Esophagus squamous epithelium (tissue), 4 donors: ENCODE data around the gene BUD13.

Source experiments
- CTCF ChIP-seq, 6 experiments: fragments of 450-650 bp in 4 of 6; fragments of 200-600 bp in 2 of 6; sonication (generic) in 2 of 6; IDR thresholded peaks; one replicate each; pipeline ENCODE4 v1.5.1; 2016 to 2019; ENCODE audit warnings: antibody characterized with exemption in 6 of 6, mild to moderate bottlenecking in 4 of 6, moderate library complexity in 4 of 6
- POLR2A ChIP-seq, 4 donors: fragments of 450-650 bp; IDR thresholded peaks; one replicate each; pipeline ENCODE4 v1.6.1; 2017; ENCODE audit warnings: antibody characterized with exemption in 4 of 4, mild to moderate bottlenecking in 4 of 4, moderate library complexity in 3 of 4

GRCh38 chr11:116750070-116750718, 22.6 kb downstream of the BUD13 start:
- TF ChIP-seq CTCF (IDR thresholded peaks at IDR 0.05) (no peak), POLR2A (IDR thresholded peaks at IDR 0.05) (no peak)
